HFF-Myc (cell line): ENCODE measurements around the gene SERTAD3.

ENCODE experiments used
- DNase-seq: peaks from one replicate; pipeline ENCODE4 v3.0.0-alpha.2; 2011; ENCODE audit warnings: low read depth; ENCODE audit errors: extremely low read depth
- H3K4me3 ChIP-seq: replicated peaks from 2 replicates; pipeline ENCODE4 v1.5.1; 2011; ENCODE audit warnings: low read depth, mild to moderate bottlenecking, control low read depth, low read length
- TF ChIP-seq, protein P1 (sequence below): IDR thresholded peaks from 2 replicates; pipeline ENCODE4 v1.5.1; 2012; ENCODE audit warnings: mild to moderate bottlenecking, low read depth, low read length, control low read depth; ENCODE audit errors: missing control alignments

SERTAD3 gene

DNA sequence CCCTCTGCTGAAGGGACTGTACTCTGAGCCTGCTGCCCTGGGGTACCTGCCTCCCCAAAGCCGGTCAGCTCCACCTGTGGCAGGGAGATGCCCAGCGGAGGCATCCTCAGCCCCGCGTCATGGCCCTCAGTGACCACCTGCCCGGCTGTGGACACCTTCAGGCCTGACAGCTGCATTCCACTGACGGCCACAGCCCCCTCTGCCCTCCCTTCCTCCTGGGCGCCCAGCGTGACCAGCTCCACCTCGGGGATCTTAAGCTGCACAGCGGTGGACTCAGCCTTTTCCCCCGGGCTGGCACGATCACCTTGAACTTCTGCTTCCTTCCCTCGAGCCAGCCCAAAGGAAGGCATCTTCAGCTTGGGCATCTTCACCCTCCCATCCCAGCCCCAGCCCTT is 49.3 kb downstream of the SERTAD3 start:
- TF ChIP-seq, protein P1, sequence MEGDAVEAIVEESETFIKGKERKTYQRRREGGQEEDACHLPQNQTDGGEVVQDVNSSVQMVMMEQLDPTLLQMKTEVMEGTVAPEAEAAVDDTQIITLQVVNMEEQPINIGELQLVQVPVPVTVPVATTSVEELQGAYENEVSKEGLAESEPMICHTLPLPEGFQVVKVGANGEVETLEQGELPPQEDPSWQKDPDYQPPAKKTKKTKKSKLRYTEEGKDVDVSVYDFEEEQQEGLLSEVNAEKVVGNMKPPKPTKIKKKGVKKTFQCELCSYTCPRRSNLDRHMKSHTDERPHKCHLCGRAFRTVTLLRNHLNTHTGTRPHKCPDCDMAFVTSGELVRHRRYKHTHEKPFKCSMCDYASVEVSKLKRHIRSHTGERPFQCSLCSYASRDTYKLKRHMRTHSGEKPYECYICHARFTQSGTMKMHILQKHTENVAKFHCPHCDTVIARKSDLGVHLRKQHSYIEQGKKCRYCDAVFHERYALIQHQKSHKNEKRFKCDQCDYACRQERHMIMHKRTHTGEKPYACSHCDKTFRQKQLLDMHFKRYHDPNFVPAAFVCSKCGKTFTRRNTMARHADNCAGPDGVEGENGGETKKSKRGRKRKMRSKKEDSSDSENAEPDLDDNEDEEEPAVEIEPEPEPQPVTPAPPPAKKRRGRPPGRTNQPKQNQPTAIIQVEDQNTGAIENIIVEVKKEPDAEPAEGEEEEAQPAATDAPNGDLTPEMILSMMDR: no peak
- DNase-seq: no peak
- no peak overlapping the region for H3K4me3 ChIP-seq

- no peak overlapping the region for H3K4me3 ChIP-seq
- TF ChIP-seq, protein P1: no peak
Observed at GRCh38 chr19:40393894-40394815, 50.0 kb downstream of the SERTAD3 start.

DNA sequence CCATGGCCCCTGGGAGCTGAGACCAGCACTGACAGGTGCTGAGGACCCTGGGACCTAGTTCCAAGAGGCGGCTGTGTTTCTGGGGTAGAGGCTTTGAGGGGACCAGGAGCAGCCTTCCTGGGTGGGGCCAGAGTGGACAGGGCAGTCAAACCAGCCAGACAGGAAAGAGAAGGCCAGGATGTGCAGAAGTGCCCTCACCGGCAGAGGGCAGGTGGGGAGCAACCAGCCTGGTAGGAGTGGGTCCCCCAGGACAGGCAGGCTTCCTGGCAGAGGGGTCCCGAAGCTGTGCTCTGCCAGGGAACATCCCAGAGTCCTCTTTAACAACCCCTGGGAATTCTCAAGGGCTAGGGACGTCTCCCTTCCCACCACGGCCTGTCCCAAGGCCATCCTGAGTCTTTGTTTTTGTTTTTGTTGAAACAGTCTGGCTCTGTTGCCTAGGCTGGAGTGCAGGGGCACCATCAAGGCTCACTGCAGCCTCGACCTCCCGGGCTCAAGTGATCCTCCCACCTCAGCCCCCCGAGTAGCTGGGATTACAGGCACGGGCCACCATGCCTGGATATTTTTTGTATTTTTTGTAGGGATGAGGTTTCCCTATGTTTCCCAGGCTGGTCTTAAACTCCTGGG is 51.1 kb downstream of the SERTAD3 start:
- H3K4me3 ChIP-seq: no peak overlapping the region
- TF ChIP-seq, protein P1: peak; percentile 33
- DNase-seq: no peak

More at GRCh38 chr19:40393894-40394815, 50.0 kb downstream of the SERTAD3 start:
- DNase-seq: no peak

- DNase-seq: no peak
- TF ChIP-seq, protein P1: no peak
- H3K4me3 ChIP-seq: no peak overlapping the region
Observed at GRCh38 chr19:40392123-40392522, 52.0 kb downstream of the SERTAD3 start.
